SKM-1 (cell line): ENCODE data around the gene HDLBP.

Source experiments
- DNase-seq: peaks from one replicate; lab custom pipeline; 2025; ENCODE audit not compliant: unreplicated experiment; lab: John Stamatoyannopoulos, UW

The HDLBP gene

GRCh38 chr2:241257419-241258032 lies 57.9 kb downstream of the HDLBP start:
- no peak for DNase-seq

- DNase-seq, result no peak
Measured at GRCh38 chr2:241256168-241256545, 59.3 kb downstream of the HDLBP start.

GRCh38 chr2:241255542-241256167 lies 59.8 kb downstream of the HDLBP start:
- DNase-seq, result no peak

- DNase-seq, result no peak
Measured at GRCh38 chr2:241254904-241255351, 60.5 kb downstream of the HDLBP start.

GRCh38 chr2:241252778-241253475 lies 62.5 kb downstream of the HDLBP start:
- DNase-seq, result no peak

- DNase-seq, result no peak
Measured at GRCh38 chr2:241249654-241250053, 65.8 kb downstream of the HDLBP start.

- no peak for DNase-seq
Measured at GRCh38 chr2:241248897-241249296, 66.6 kb downstream of the HDLBP start.

- DNase-seq, result no peak
Measured at GRCh38 chr2:241248289-241248688, 67.2 kb downstream of the HDLBP start.

- DNase-seq, result no peak
Measured at GRCh38 chr2:241244368-241244767, 71.1 kb downstream of the HDLBP start.

- no peak for DNase-seq
Measured at GRCh38 chr2:241242306-241242705, 73.2 kb downstream of the HDLBP start.

GRCh38 chr2:241241669-241242068 lies 73.8 kb downstream of the HDLBP start:
- no peak for DNase-seq

GRCh38 chr2:241240320-241241004 lies 75.0 kb downstream of the HDLBP start:
- DNase-seq, result no peak

GRCh38 chr2:241239552-241240202 lies 75.8 kb downstream of the HDLBP start:
- DNase-seq, result no peak

GRCh38 chr2:241238693-241239198 lies 76.7 kb downstream of the HDLBP start:
- DNase-seq, result no peak

GRCh38 chr2:241237949-241238371 lies 77.5 kb downstream of the HDLBP start:
- DNase-seq, result no peak

- DNase-seq, result no peak
Measured at GRCh38 chr2:241237047-241237446, 78.4 kb downstream of the HDLBP start.

GRCh38 chr2:241235859-241236593 lies 79.4 kb downstream of the HDLBP start:
- DNase-seq, result no peak

- DNase-seq, result no peak
Measured at GRCh38 chr2:241234962-241235740, 80.3 kb downstream of the HDLBP start.

- DNase-seq, result no peak
Measured at GRCh38 chr2:241234066-241234790, 81.2 kb downstream of the HDLBP start.
